HepG2 (cell line): ENCODE data around the gene FRMD4A. TPM values are rescaled to one million over a fixed set of nuclear protein-coding genes. Genes with fewer than 3 reads are reported as not detected.

Source experiments
- ATAC-seq: fragments of 200-7000 bp; cut with Tn5 transposase; 3 replicates; pipeline ENCODE4 v1.9.1; 2020; ENCODE audit warnings: mild to moderate bottlenecking, moderate library complexity
- BruUV-seq: library from RNA; stranded (reverse); fragments of 400-500 nt; replicated peaks from 2 replicates; lab custom pipeline; 2021; lab: Mats Ljungman, UMichigan
- CTCF ChIA-PET: fragments of 300-600 bp; formaldehyde crosslinking; extraction: SDS; loops from one replicate; lab custom pipeline; 2021; ENCODE audit warnings: low total read pairs, inconsistent platforms, low intra/inter-chr PET ratio; lab: Yijun Ruan, JAX
- POLR2A ChIA-PET: fragments of 350-600 bp; sonication (Branson Sonifier 250); formaldehyde crosslinking; loops from one replicate; lab custom pipeline; 2020; ENCODE audit warnings: antibody characterized with exemption, inconsistent platforms; lab: Yijun Ruan, JAX
- DNase-seq: peaks from one replicate; pipeline ENCODE4 v3.0.0-alpha.2; 2015; ENCODE audit warnings: low spot score
- FAIRE-seq: peaks from 3 replicates; lab custom pipeline; 2011; peaks lifted over from hg19 to GRCh38; lab: Jason Lieb, UNC
- H2AFZ ChIP-seq: one replicate; pipeline ENCODE4 v1.6.1; 2011; ENCODE audit warnings: low read length, inconsistent platforms
- H3K27ac ChIP-seq: fragments of 300-600 bp; 3 replicates; pipeline ENCODE4 v1.8.0; 2011; ENCODE audit warnings: mixed run types, mild to moderate bottlenecking, mixed read lengths, low read length, inconsistent platforms; ENCODE audit not compliant: insufficient read depth; ENCODE audit errors: extremely low read length
- H3K27me3 ChIP-seq, 2 experiments: fragments of 200-600 bp in 1 of 2; 2 replicates in 1 of 2; 3 replicates in 1 of 2; pipeline versions ENCODE4 v1.6.0 to v1.8.0; 2011; ENCODE audit warnings: low read length in 2 of 2, mild to moderate bottlenecking in 2 of 2, moderate library complexity in 2 of 2, inconsistent platforms in 1 of 2; ENCODE audit not compliant: insufficient read depth in 2 of 2, control insufficient read depth in 1 of 2
- H3K36me3 ChIP-seq, 2 experiments: fragments of 200-600 bp in 1 of 2; replicated peaks in 1 of 2; 2 replicates in 1 of 2; 3 replicates in 1 of 2; pipeline versions ENCODE4 v1.5.1 to v1.8.0; 2011; ENCODE audit warnings: low read length in 2 of 2, inconsistent platforms in 1 of 2; ENCODE audit not compliant: insufficient read depth in 2 of 2, control insufficient read depth in 1 of 2
- H3K4me1 ChIP-seq: 2 replicates; pipeline ENCODE4 v1.5.1; 2012; ENCODE audit warnings: low read length, inconsistent platforms; ENCODE audit not compliant: insufficient read depth
- H3K4me2 ChIP-seq: 2 replicates; pipeline ENCODE4 v1.6.0; 2011; ENCODE audit warnings: low read depth, low read length, inconsistent platforms
- H3K4me3 ChIP-seq, 3 experiments: fragments of 200-600 bp in 1 of 3; sonication (generic), shearing (Covaris generic) in 1 of 3; replicated peaks in 1 of 3; 2 replicates each; pipeline ENCODE4 v1.5.1; 2011 to 2016; ENCODE audit warnings: low read length in 3 of 3, inconsistent platforms in 2 of 3, low read depth in 2 of 3, mild to moderate bottlenecking in 2 of 3, control low read depth in 1 of 3, mixed read lengths in 1 of 3; ENCODE audit not compliant: insufficient read depth in 1 of 3
- H3K79me2 ChIP-seq: one replicate; pipeline ENCODE4 v1.6.1; 2011; ENCODE audit warnings: low read length, inconsistent platforms; ENCODE audit not compliant: insufficient read depth
- H3K9ac ChIP-seq: 2 replicates; pipeline ENCODE4 v1.6.0; 2011; ENCODE audit warnings: mild to moderate bottlenecking, low read depth, low read length, inconsistent platforms; ENCODE audit not compliant: insufficient read depth
- H3K9me3 ChIP-seq: 2 replicates; pipeline ENCODE4 v1.5.1; 2012; ENCODE audit warnings: mild to moderate bottlenecking, low read length
- H4K20me1 ChIP-seq: 2 replicates; pipeline ENCODE4 v1.6.0; 2011; ENCODE audit warnings: inconsistent platforms, mild to moderate bottlenecking, low read length, moderate library complexity; ENCODE audit not compliant: insufficient read depth
- CBX1 ChIP-seq: IDR thresholded peaks from one replicate; pipeline ENCODE4 v1.6.1; 2016; ENCODE audit warnings: antibody characterized with exemption, low read depth
- FOXK1 ChIP-seq: sonication (generic); formaldehyde crosslinking; IDR thresholded peaks from 2 replicates; pipeline ENCODE4 v1.4.0; 2020; ENCODE audit warnings: low read depth, missing genetic modification reagents, borderline replicate concordance
- HDAC1 ChIP-seq: sonication (generic); formaldehyde crosslinking; IDR thresholded peaks from 2 replicates; pipeline ENCODE4 v1.5.1; 2020; ENCODE audit warnings: mild to moderate bottlenecking, missing genetic modification reagents
- MATR3 ChIP-seq: sonication (generic); formaldehyde crosslinking; IDR thresholded peaks from 2 replicates; pipeline ENCODE4 v1.4.0; 2020; ENCODE audit warnings: missing genetic modification reagents
- MTF2 ChIP-seq: sonication (generic); formaldehyde crosslinking; IDR thresholded peaks from 2 replicates; pipeline ENCODE4 v1.5.0; 2020; ENCODE audit warnings: missing genetic modification reagents, borderline replicate concordance
- PHF20 ChIP-seq: sonication (generic); formaldehyde crosslinking; IDR thresholded peaks from 2 replicates; pipeline ENCODE4 v1.5.0; 2020; ENCODE audit warnings: mild to moderate bottlenecking, missing genetic modification reagents
- RBFOX2 ChIP-seq: fragments of 200-400 bp; formaldehyde crosslinking; IDR thresholded peaks from 2 replicates; pipeline ENCODE4 v1.6.1; 2017; ENCODE audit warnings: low read depth, mild to moderate bottlenecking, low read length
- SMAD1 ChIP-seq: sonication (generic); formaldehyde crosslinking; IDR thresholded peaks from 2 replicates; pipeline ENCODE4 v1.4.0; 2020; ENCODE audit warnings: missing genetic modification reagents, low read depth, mild to moderate bottlenecking, borderline replicate concordance
- TCF7 ChIP-seq: sonication (generic); IDR thresholded peaks from 2 replicates; pipeline ENCODE4 v1.6.1; 2016; ENCODE audit warnings: antibody characterized with exemption, low read depth
- ZHX1 ChIP-seq: sonication (generic); formaldehyde crosslinking; IDR thresholded peaks from 2 replicates; pipeline ENCODE4 v1.8.1; 2022; ENCODE audit warnings: low read depth, mild to moderate bottlenecking, missing genetic modification reagents
- ZMYM3 ChIP-seq: sonication (generic); formaldehyde crosslinking; IDR thresholded peaks from 2 replicates; pipeline ENCODE4 v1.5.1; 2020; ENCODE audit warnings: mild to moderate bottlenecking, missing genetic modification reagents
- ZNF34 ChIP-seq: sonication (generic); formaldehyde crosslinking; IDR thresholded peaks from 2 replicates; pipeline ENCODE4 v1.4.0; 2020; ENCODE audit warnings: mild to moderate bottlenecking, missing genetic modification reagents, borderline replicate concordance
- ZNF550 ChIP-seq: sonication (generic); formaldehyde crosslinking; IDR thresholded peaks from 2 replicates; pipeline ENCODE4 v1.4.0; 2020; ENCODE audit warnings: mild to moderate bottlenecking, missing genetic modification reagents, borderline replicate concordance
- ZNF572 ChIP-seq: sonication (generic); formaldehyde crosslinking; IDR thresholded peaks from 2 replicates; pipeline ENCODE4 v1.5.1; 2020; ENCODE audit warnings: mild to moderate bottlenecking, missing genetic modification reagents
- ZNF740 ChIP-seq: sonication (generic); formaldehyde crosslinking; IDR thresholded peaks from 2 replicates; pipeline ENCODE4 v1.4.0; 2020; ENCODE audit warnings: missing genetic modification reagents
- WGBS: methylation state at CpG from one replicate; pipeline ENCODE4 v1.1.6; 2017; ENCODE audit warnings: low lambda C conversion rate; 5-methylcytosine and 5-hydroxymethylcytosine counted together
- in situ Hi-C: cut with HindIII; loops from 2 replicates; pipeline ENCODE4 v1.10.0; 2017; ENCODE audit warnings: low pct_unique_long_range_greater_than_20kb; ENCODE audit not compliant: extremely low pct_ligation_motif_present
- intact Hi-C: fragments of 100-400 bp; cut with micrococcal nuclease; formaldehyde crosslinking; loops from one replicate; pipeline ENCODE4 v1.10.0; 2022; ENCODE audit not compliant: unreplicated experiment
- polyA plus RNA-seq, 8 experiments: library from polyadenylated mRNA; depleted of rRNA in 3 of 8; stranded (reverse) in 7 of 8; unstranded in 1 of 8; fragments of >200 nt; fragmentation: Illumina TruSeq in 4 of 8; extraction: Trizol in 4 of 8; gene quantifications; 2 replicates each; pipeline versions ENCODE4 v1.2.1 to v1.2.3, GENCODE V29; 2011 to 2016; ENCODE audit warnings: low read depth in 4 of 8, missing spikeins in 1 of 8, mixed read lengths in 1 of 8; ENCODE audit not compliant: insufficient read depth in 1 of 8
- total RNA-seq, 5 experiments: library from RNA; depleted of rRNA; stranded (reverse); fragments of >200 nt; fragmentation: Illumina TruSeq; extraction: Trizol; gene quantifications; 2 replicates each; pipeline ENCODE4 v1.2.3, GENCODE V29; 2016; ENCODE audit warnings: low read depth in 1 of 5

The FRMD4A gene
- total and polyA plus RNA-seq, 2 of the 13 experiments (the other 11 are each of a cell fraction or from before 2014, with no cell fraction given) = 0.09 to 0.26 TPM

- ChIA-PET CTCF (no interaction called here), POLR2A (no interaction called here)
- no peaks in the 10 kb centered on the region for H3K36me3 ChIP-seq
- H3K27me3 ChIP-seq = no peaks in the 10 kb centered on the region; a peak in 2 of 5 replicates
- no TSS peak for BruUV-seq
- 19% methylated on average over 7 of the region's 7 CpGs for WGBS
- no peak overlapping the region for H3K9ac ChIP-seq
- no peak overlapping the region for H3K27ac ChIP-seq
- H3K4me3 ChIP-seq = no peak overlapping the region
- no peak overlapping the region for H3K4me2 ChIP-seq
- H3K79me2 ChIP-seq = no peaks in the 10 kb centered on the region
- H2AFZ ChIP-seq = no peak overlapping the region
- no peak for DNase-seq
- intact Hi-C loops (no loop called here), in situ Hi-C loops (no loop called here)
- 0 out of 3 replicates have a peak, but pooled peaks have one; percentile 26 for ATAC-seq
- no peak for TF ChIP-seq MTF2 (CRISPR knock-in tag)
- no peak for TF ChIP-seq HDAC1 (CRISPR knock-in tag)
- TF ChIP-seq ZNF34 = no peak
- no peaks in the 10 kb centered on the region for H4K20me1 ChIP-seq
- no peaks in the 10 kb centered on the region; the same call in 1 of the 2 replicates for H3K4me1 ChIP-seq
- no peak for FAIRE-seq
- H3K9me3 ChIP-seq = no peaks in the 10 kb centered on the region
These were observed 346.0 kb downstream of the FRMD4A start for GRCh38 chr10:13984647-13985155.

GRCh38 chr10:13983035-13983434 is 347.7 kb downstream of the FRMD4A start:
- H3K9me3 ChIP-seq = no peaks in the 10 kb centered on the region
- H3K4me3 ChIP-seq = no peak overlapping the region
- H3K9ac ChIP-seq = no peak overlapping the region
- no peaks in the 10 kb centered on the region for H3K79me2 ChIP-seq
- no TSS peak for BruUV-seq
- no peaks in the 10 kb centered on the region; a peak in 2 of 5 replicates for H3K27me3 ChIP-seq
- H3K4me1 ChIP-seq = no peaks in the 10 kb centered on the region; the same call in 1 of the 2 replicates
- H2AFZ ChIP-seq = no peak overlapping the region
- no peak for FAIRE-seq
- no peak overlapping the region for H3K4me2 ChIP-seq
- ChIA-PET CTCF (no interaction called here), POLR2A (no interaction called here)
- TF ChIP-seq MATR3 (CRISPR knock-in tag) (no peak), SMAD1 (CRISPR knock-in tag) (no peak), ZHX1 (CRISPR knock-in tag) (no peak), ZNF740 (CRISPR knock-in tag) (no peak), ZNF550 (no peak), ZMYM3 (CRISPR knock-in tag) (no peak), FOXK1 (CRISPR knock-in tag) (no peak), PHF20 (CRISPR knock-in tag) (no peak), RBFOX2 (no peak), TCF7 (no peak), CBX1 (no peak), ZNF572 (CRISPR knock-in tag) (no peak)
- DNase-seq = no peak
- in situ Hi-C loops (no loop called here), intact Hi-C loops (no loop called here)
- H3K36me3 ChIP-seq = no peaks in the 10 kb centered on the region
- no peak overlapping the region for H3K27ac ChIP-seq
- WGBS = 2% methylated on average over 8 of the region's 9 CpGs
- H4K20me1 ChIP-seq = no peaks in the 10 kb centered on the region
- no peak for ATAC-seq
